Raji (cell line): ENCODE results near the gene XPO4.

Experiments used
- POLR2A ChIP-seq: IDR thresholded peaks from 2 replicates; pipeline ENCODE4 v1.6.1; 2011; ENCODE audit warnings: low read depth, low read length, control low read depth; ENCODE audit not compliant: insufficient read depth

XPO4 gene

GRCh38 chr13:20902438-20903163 lies at the start of gene XPO4:
Gene XPO4 (minus strand): TSS chr13:20902746. CDS start chr13:20902738, 8 bp downstream.
- peak; percentile 64 for TF ChIP-seq POLR2A

- TF ChIP-seq POLR2A: no peak
Observed at GRCh38 chr13:20945952-20946383, 43.4 kb upstream of the XPO4 start.

DNA sequence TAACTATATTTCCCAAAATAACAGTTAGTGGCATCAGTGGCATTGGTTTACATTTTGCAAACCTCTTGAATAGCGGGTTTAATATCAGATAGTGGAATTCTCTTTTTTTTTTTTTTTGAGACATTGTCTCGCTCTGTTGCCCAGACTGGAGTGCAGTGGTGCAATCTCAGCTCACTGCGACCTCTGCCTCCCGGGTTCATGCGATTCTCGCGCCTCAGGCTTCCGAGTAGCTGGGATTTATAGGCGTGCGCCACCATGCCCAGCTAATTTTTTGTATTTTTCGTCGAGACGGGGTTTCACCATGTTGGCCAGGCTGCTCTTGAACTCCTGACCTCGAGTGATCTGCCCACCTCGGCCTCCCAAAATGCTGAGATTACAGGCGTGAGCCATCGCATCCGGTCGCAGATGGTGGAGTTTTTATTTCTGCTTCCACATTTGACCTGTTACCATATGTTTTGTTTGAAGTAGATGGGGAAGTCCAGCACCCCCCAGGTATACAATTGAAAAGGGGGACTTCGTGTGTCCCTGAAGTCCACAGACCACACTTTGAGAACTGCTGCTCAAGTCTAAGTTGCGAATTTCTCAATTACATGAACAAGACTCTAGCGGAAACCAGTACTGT lies 40.5 kb upstream of the XPO4 start:
- TF ChIP-seq POLR2A: no peak

- TF ChIP-seq POLR2A: no peak
Observed at GRCh38 chr13:20940083-20940482, 37.5 kb upstream of the XPO4 start.

- no peak for TF ChIP-seq POLR2A
Observed at GRCh38 chr13:20939662-20940061, 37.1 kb upstream of the XPO4 start.

GRCh38 chr13:20938302-20938701 lies 35.8 kb upstream of the XPO4 start:
- TF ChIP-seq POLR2A: no peak

DNA sequence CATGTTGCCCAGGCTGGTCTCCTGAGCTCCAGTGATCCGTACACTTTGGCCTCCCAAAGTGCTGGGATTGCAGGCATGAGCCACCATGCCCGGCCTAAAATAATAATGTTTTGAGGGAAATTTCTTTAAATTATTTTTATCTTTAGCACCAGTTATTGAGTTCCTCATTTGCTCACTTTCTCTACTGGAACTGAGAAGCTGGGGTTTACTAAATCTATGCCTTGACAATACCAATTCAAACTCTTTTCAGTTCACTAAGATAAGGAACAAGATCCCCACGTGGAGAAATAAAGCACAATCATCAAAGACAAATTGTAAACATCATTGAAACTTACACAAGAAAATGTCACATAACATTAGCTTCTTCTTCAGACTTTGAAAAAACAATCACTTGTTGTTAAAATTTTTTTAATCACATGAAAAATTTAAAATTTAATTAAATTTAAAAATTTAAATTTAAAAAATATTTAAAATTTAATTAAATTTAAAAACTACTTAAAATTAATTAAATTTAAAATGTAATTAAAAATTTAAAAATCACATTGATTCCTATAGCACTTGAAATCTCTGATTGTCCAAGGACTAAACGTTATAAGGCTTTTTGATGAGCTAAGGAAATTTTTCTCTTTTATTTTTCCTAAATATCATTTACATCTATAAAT lies 25.2 kb upstream of the XPO4 start:
- no peak for TF ChIP-seq POLR2A

DNA sequence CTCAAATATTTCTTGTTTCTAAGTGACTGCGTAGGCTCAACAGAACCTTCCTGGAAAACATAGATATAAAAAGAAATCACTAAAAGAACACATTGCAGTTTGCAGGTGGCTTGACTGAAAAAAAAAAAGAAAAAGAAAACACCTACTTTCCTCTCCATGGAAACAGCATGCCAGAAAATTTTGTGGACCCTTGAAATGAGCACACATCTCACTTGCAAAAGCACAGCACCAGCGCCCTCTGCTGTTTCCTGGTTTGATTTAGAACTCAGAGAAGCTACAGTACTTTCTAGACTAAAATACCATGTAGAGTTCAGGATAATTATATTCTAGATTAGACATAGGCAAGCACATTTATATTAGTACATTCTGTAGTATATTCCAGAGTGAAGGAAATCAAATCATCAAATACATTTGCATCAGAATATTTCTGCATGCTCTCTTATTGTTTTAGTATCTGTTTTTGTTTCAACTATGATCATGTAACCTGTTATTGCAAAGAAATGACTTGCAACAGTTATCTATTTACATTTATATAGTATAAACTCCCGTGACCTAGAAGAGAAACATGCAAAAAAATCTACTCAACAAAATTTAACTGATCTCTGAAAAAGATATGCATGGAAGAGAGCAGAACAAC lies 22.3 kb upstream of the XPO4 start:
- TF ChIP-seq POLR2A: no peak

DNA sequence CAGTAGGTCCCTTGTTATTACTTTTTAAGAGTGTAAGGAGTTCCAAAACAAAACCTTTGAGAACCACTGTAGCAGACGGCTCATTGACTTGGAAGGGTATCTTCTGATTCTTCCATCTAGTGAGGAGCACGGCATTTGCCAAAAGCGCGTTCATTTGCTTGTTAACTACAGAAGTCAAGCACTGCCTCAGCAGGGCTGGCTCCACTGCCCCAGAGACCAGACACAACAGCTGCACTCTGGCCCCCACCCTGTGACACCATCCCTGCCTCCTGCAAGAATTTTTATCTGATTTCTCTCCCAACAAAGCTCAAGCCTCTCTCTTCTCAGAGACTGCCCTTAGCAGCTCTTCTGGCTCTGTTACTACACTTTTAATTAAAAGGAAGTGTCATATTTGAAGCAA lies 20.7 kb upstream of the XPO4 start:
- no peak for TF ChIP-seq POLR2A

- no peak for TF ChIP-seq POLR2A
Observed at GRCh38 chr13:20921572-20921971, 19.0 kb upstream of the XPO4 start.

- TF ChIP-seq POLR2A: no peak
Observed at GRCh38 chr13:20911037-20911436, 8.5 kb upstream of the XPO4 start.

DNA sequence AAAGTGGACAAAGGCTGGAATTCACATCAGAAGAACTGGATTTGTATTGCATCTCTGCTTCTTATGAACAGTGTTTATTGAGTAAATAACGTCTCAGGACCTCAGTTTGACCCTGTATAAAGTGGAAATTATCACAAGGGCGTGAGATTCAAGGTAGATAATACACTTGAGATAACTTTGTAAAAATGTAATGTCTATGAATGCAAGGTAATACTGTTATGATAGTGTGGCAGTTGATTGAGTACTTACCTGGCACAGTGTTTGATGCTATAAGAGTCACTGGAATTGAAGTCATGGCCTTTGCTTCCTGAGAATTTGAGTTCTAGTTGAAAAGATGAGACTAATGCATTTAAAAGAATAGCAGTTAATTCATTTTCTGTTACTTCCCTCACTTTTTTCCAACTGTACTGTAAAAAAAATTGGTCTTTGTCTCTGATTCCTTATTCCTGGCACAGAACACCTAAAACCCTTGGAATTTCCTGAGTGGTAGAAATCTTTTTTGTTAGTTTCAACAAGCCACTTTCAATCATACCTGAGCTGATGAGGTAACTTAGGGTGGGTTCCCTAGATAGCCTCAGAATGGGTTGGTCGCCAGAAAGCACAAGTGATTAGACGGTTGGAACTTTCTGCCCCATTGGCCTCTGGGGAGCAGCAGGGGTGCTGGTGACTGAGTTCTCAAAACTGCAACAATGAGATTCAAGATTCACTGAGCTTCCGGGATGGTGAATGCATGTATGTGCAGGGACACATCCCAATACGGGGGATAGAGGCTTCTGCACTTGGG lies 6.4 kb upstream of the XPO4 start:
- no peak for TF ChIP-seq POLR2A

DNA sequence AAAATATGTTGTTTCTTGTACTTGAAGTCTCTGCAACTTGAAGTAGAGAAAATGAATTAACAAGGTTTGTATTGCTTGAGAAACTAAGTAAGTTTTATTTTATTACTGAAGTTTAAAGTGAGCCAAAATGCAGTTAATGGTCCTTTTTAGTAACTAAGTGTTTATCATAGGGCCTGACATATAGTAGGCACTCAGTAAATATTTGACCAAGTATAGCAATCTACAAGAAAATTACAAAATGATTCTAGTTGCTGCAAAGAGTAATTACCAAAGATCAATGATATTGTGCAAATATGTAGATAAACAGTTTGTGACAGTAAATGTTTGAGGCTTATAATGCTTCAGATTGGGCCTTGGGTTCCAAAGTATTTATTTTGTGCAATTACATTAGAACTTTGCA lies 2.4 kb upstream of the XPO4 start:
- no peak for TF ChIP-seq POLR2A

DNA sequence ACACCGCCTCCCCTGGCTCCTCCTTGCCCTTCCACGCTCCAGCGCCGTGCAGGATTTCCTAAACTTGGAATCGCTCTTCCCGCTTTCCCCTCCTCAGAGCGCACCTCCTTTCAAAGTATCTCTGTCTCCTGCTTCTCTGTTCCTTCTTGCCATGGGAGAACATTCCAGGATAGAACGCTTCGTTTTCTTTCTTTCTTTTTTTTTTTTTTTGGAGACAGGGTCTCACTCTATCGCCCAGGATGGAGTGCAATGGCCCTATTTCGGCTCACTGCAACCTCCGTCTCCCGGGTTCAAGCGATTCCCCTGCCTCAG lies 574 bp upstream of the XPO4 start:
- TF ChIP-seq POLR2A: no peak

- no peak for TF ChIP-seq POLR2A
Observed at GRCh38 chr13:20901668-20902437, 693 bp downstream of the XPO4 start.

- no peak for TF ChIP-seq POLR2A
Observed at GRCh38 chr13:20894245-20894644, 8.3 kb downstream of the XPO4 start.
